Activated T-helper 1 cell treated with anti-CD3 and anti-CD28 coated beads, Interleukin-2, amount 50 U/mL, for 16 hours (primary cell): ENCODE data around the gene SYT3.

Experiments used
- DNase-seq, 2 donors: peaks; one replicate each; pipeline ENCODE4 v3.0.0-alpha.2; 2020; ENCODE audit warnings: low read depth in 1 of 2, low spot score in 1 of 2

The SYT3 gene

GRCh38 chr19:50661766-50662650 lies 22.3 kb upstream of the SYT3 start:
- DNase-seq: no peak

GRCh38 chr19:50661023-50661422 lies 21.3 kb upstream of the SYT3 start:
- no peak for DNase-seq

- DNase-seq: no peak
Measured at GRCh38 chr19:50660088-50660366, 20.3 kb upstream of the SYT3 start.

- DNase-seq: no peak
Measured at GRCh38 chr19:50659318-50660087, 19.8 kb upstream of the SYT3 start.

GRCh38 chr19:50658441-50659317 lies 19.0 kb upstream of the SYT3 start:
- no peak for DNase-seq

- peak; percentile 24 to 52 for DNase-seq
Measured at GRCh38 chr19:50657712-50658440, 18.2 kb upstream of the SYT3 start.

GRCh38 chr19:50657222-50657669 lies 17.6 kb upstream of the SYT3 start:
- DNase-seq: no peak

GRCh38 chr19:50654882-50655281 lies 15.2 kb upstream of the SYT3 start:
- DNase-seq: no peak

- no peak for DNase-seq
Measured at GRCh38 chr19:50652722-50653121, 13.0 kb upstream of the SYT3 start.

- no peak for DNase-seq
Measured at GRCh38 chr19:50651174-50651573, 11.5 kb upstream of the SYT3 start.

- DNase-seq: no peak
Measured at GRCh38 chr19:50649433-50650391, 10.0 kb upstream of the SYT3 start, which contains the start of gene C19orf81. Gene C19orf81, plus strand, starts transcription at chr19:50649445. Its CDS starts 0 bp downstream, at chr19:50649445.

GRCh38 chr19:50648659-50649058 lies 9.0 kb upstream of the SYT3 start:
- DNase-seq: no peak

- no peak for DNase-seq
Measured at GRCh38 chr19:50647879-50648615, 8.4 kb upstream of the SYT3 start.

GRCh38 chr19:50646074-50646807 lies 6.6 kb upstream of the SYT3 start:
- no peak for DNase-seq

- no peak for DNase-seq
Measured at GRCh38 chr19:50645107-50645506, 5.4 kb upstream of the SYT3 start.

GRCh38 chr19:50644315-50644915 lies 4.7 kb upstream of the SYT3 start:
- no peak for DNase-seq

GRCh38 chr19:50640368-50640767 lies 687 bp upstream of the SYT3 start:
- DNase-seq: no peak

- DNase-seq: no peak
Measured at GRCh38 chr19:50638600-50638999, 1.1 kb downstream of the SYT3 start.
